H9 (cell line): ENCODE results near the gene SCN5A. TPM values are rescaled to one million over a fixed set of nuclear protein-coding genes. Genes with fewer than 3 reads are reported as not detected.

Experiments used
- DNase-seq: peaks from one replicate; pipeline ENCODE4 v3.0.0-alpha.2; 2017
- H2AFZ ChIP-seq: one replicate; pipeline ENCODE4 v1.6.1; 2013; ENCODE audit warnings: mild to moderate bottlenecking, low read length, control low read depth, moderate library complexity
- H2AK5ac ChIP-seq: 2 replicates; pipeline ENCODE4 v1.6.1; 2013; ENCODE audit warnings: low read length, control low read depth, mixed read lengths; ENCODE audit not compliant: insufficient read length
- H2BK120ac ChIP-seq: one replicate; pipeline ENCODE4 v1.6.1; 2013; ENCODE audit warnings: low read depth, mild to moderate bottlenecking, low read length, control low read depth, inconsistent platforms; ENCODE audit not compliant: poor library complexity, severe bottlenecking
- H2BK12ac ChIP-seq: 2 replicates; pipeline ENCODE4 v1.6.1; 2013; ENCODE audit warnings: low read length, control low read depth, mixed read lengths, low read depth; ENCODE audit not compliant: insufficient read length
- H2BK15ac ChIP-seq: 2 replicates; pipeline ENCODE4 v1.6.1; 2013; ENCODE audit warnings: low read depth, low read length, control low read depth
- H2BK20ac ChIP-seq: one replicate; pipeline ENCODE4 v1.6.1; 2013; ENCODE audit warnings: low read depth, mild to moderate bottlenecking, low read length, control low read depth, inconsistent platforms; ENCODE audit not compliant: poor library complexity, severe bottlenecking
- H2BK5ac ChIP-seq: 2 replicates; pipeline ENCODE4 v1.6.1; 2013; ENCODE audit warnings: low read length, control low read depth, mixed read lengths; ENCODE audit not compliant: insufficient read length
- H3K14ac ChIP-seq: 2 replicates; pipeline ENCODE4 v1.6.1; 2013; ENCODE audit warnings: low read length, control low read depth; ENCODE audit not compliant: insufficient read depth
- H3K18ac ChIP-seq: 2 replicates; pipeline ENCODE4 v1.6.1; 2013; ENCODE audit warnings: low read depth, mild to moderate bottlenecking, mixed read lengths, low read length, control low read depth; ENCODE audit not compliant: insufficient read length
- H3K23ac ChIP-seq: 2 replicates; pipeline ENCODE4 v1.6.1; 2013; ENCODE audit warnings: low read length, control low read depth, mixed read lengths, low read depth; ENCODE audit not compliant: insufficient read length
- H3K23me2 ChIP-seq: 2 replicates; pipeline ENCODE4 v1.6.1; 2013; ENCODE audit warnings: low read depth, mild to moderate bottlenecking, mixed read lengths, low read length, control low read depth; ENCODE audit not compliant: insufficient read length, poor library complexity, severe bottlenecking
- H3K27ac ChIP-seq: 2 replicates; pipeline ENCODE4 v1.5.1; 2013; ENCODE audit warnings: low read length, control low read depth, mixed read lengths, low read depth; ENCODE audit not compliant: insufficient read length
- H3K27me3 ChIP-seq: 2 replicates; pipeline ENCODE4 v1.6.1; 2013; ENCODE audit warnings: low read length, control low read depth, inconsistent platforms; ENCODE audit not compliant: insufficient read depth
- H3K4ac ChIP-seq: 2 replicates; pipeline ENCODE4 v1.6.1; 2013; ENCODE audit warnings: low read depth, mild to moderate bottlenecking, control low read depth, inconsistent platforms, low read length, moderate library complexity
- H3K4me1 ChIP-seq: 2 replicates; pipeline ENCODE4 v1.6.1; 2013; ENCODE audit warnings: low read length, control low read depth, inconsistent platforms; ENCODE audit not compliant: insufficient read depth
- H3K4me2 ChIP-seq: 2 replicates; pipeline ENCODE4 v1.6.1; 2013; ENCODE audit warnings: low read length, control low read depth, mixed read lengths; ENCODE audit not compliant: insufficient read length, insufficient read depth
- H3K56ac ChIP-seq: 2 replicates; pipeline ENCODE4 v1.6.1; 2013; ENCODE audit warnings: low read depth, mild to moderate bottlenecking, mixed read lengths, low read length, control low read depth; ENCODE audit not compliant: insufficient read length
- H3K79me1 ChIP-seq: 2 replicates; pipeline ENCODE4 v1.6.1; 2013; ENCODE audit warnings: low read depth, mild to moderate bottlenecking, moderate library complexity, low read length, control low read depth, inconsistent platforms; ENCODE audit not compliant: insufficient read depth, poor library complexity, severe bottlenecking
- H3K79me2 ChIP-seq: 2 replicates; pipeline ENCODE4 v1.6.1; 2013; ENCODE audit warnings: low read length, control low read depth, inconsistent platforms; ENCODE audit not compliant: insufficient read depth
- H3K9ac ChIP-seq: 2 replicates; pipeline ENCODE4 v1.6.1; 2013; ENCODE audit warnings: low read length, control low read depth, mixed read lengths; ENCODE audit not compliant: insufficient read length; ENCODE audit errors: extremely low read depth
- H3K9me3 ChIP-seq: one replicate; pipeline ENCODE4 v1.6.1; 2013; ENCODE audit warnings: low read depth, low read length, inconsistent platforms; ENCODE audit not compliant: control insufficient read depth
- H3T11ph ChIP-seq: one replicate; pipeline ENCODE4 v1.6.1; 2013; ENCODE audit warnings: mild to moderate bottlenecking, low read length, control low read depth, inconsistent platforms
- H4K20me1 ChIP-seq: one replicate; pipeline ENCODE4 v1.6.1; 2013; ENCODE audit not compliant: control insufficient read depth, insufficient read length, insufficient read depth
- H4K5ac ChIP-seq: 2 replicates; pipeline ENCODE4 v1.6.1; 2013; ENCODE audit warnings: low read depth, mild to moderate bottlenecking, mixed read lengths, low read length, control low read depth; ENCODE audit not compliant: insufficient read length
- H4K8ac ChIP-seq: replicated peaks from 2 replicates; pipeline ENCODE4 v1.6.1; 2013; ENCODE audit warnings: low read length, control low read depth, mixed read lengths, low read depth; ENCODE audit not compliant: insufficient read length
- H4K91ac ChIP-seq: 2 replicates; pipeline ENCODE4 v1.6.1; 2013; ENCODE audit warnings: low read depth, mild to moderate bottlenecking, moderate library complexity, mixed read lengths, low read length, control low read depth; ENCODE audit not compliant: insufficient read length
- H3K27ac Mint-ChIP-seq, 3 experiments: 2 replicates in 2 of 3; 3 replicates in 1 of 3; pipeline ENCODE4 v1.8.0; 2020 to 2021; ENCODE audit warnings: mixed read lengths in 3 of 3, mild to moderate bottlenecking in 1 of 3, moderate library complexity in 1 of 3
- H3K27me3 Mint-ChIP-seq: 2 replicates; pipeline ENCODE4 v1.8.0; 2021; ENCODE audit warnings: low read depth, mild to moderate bottlenecking, moderate library complexity, mixed read lengths
- H3K36me3 Mint-ChIP-seq, 3 experiments: 2 replicates in 2 of 3; 3 replicates in 1 of 3; pipeline ENCODE4 v1.8.0; 2020 to 2021; ENCODE audit warnings: low read depth in 3 of 3, mixed read lengths in 3 of 3; ENCODE audit not compliant: insufficient read depth in 1 of 3
- H3K4me1 Mint-ChIP-seq, 2 experiments: 2 replicates each; pipeline ENCODE4 v1.8.0; 2020; ENCODE audit warnings: mixed read lengths in 2 of 2
- H3K4me3 Mint-ChIP-seq, 2 experiments: 2 replicates in 1 of 2; 3 replicates in 1 of 2; pipeline ENCODE4 v1.8.0; 2020 to 2021; ENCODE audit warnings: mild to moderate bottlenecking in 2 of 2, mixed read lengths in 2 of 2, moderate library complexity in 1 of 2
- H3K9me3 Mint-ChIP-seq, 2 experiments: 2 replicates in 1 of 2; 3 replicates in 1 of 2; pipeline ENCODE4 v1.8.0; 2020; ENCODE audit warnings: mild to moderate bottlenecking in 2 of 2, mixed read lengths in 2 of 2, moderate library complexity in 1 of 2
- CTCF ChIP-seq: fragments of 200-600 bp; sonication (generic); conservative IDR thresholded peaks from 3 replicates; pipeline ENCODE4 v1.8.0; 2021; ENCODE audit warnings: antibody characterized with exemption, mild to moderate bottlenecking
- WGBS: extraction: QIAGEN DNeasy Blood & Tissue Kit; methylation state at CpG from one replicate; pipeline ENCODE4 v1.1.7; 2013; ENCODE audit warnings: missing lambda C conversion rate, low lambda C conversion rate, mixed read lengths; ENCODE audit not compliant: insufficient read length; ENCODE audit errors: extremely low coverage; 5-methylcytosine and 5-hydroxymethylcytosine counted together
- total RNA-seq: library from RNA; stranded (reverse); gene quantifications from 2 replicates; pipeline ENCODE4 v1.2.1, GENCODE V29; 2021

Gene SCN5A
- total RNA-seq, 1 experiment from 2014 or later: 6.5 TPM

DNA sequence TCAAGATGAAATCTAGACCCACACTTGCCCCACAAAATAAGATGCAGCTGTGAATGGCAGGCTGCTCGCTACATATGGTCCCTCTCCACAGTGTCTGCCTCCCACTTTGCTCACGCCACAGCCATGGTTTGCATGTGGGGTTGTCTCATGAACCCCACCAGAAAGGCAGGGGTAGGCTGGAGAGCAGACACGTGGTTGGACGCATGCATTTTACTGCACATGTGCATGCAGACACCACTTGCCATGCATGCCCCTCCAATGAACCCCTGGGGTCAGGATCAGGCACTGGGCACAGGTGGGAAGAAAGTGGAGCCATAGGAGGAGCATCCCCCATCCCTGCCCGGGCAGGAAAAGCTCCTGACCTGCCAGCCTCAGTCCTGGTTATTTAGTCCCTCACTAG is 20.7 kb downstream of the SCN5A start:
- no CpG with 5 or more reads among the region's 5 CpGs for WGBS

More for the DNA sequence above, 20.7 kb downstream of the SCN5A start:
- H4K5ac ChIP-seq: no peak overlapping the region
- Mint-ChIP-seq H3K9me3 (no peaks in the 10 kb centered on the region), H3K36me3 (peaks cover 0 to 15% (median 0%) of the 10 kb centered on the region in 3 experiments; a peak in 4 of 7 replicates), H3K4me1 (peaks cover 12 to 19% of the 10 kb centered on the region in 2 experiments), H3K27me3 (peaks cover 2% of the 10 kb centered on the region; the same call in 1 of the 2 replicates), H3K4me3 (no peak overlapping the region), H3K27ac (no peak overlapping the region)
- no peak overlapping the region for H3K27ac ChIP-seq
- no peak overlapping the region for H3K4ac ChIP-seq
- no peaks in the 10 kb centered on the region for H3K23me2 ChIP-seq
- no peaks in the 10 kb centered on the region for H3K27me3 ChIP-seq
- no peak overlapping the region for H2BK20ac ChIP-seq
- H3K79me1 ChIP-seq: no peaks in the 10 kb centered on the region
- H3K23ac ChIP-seq: no peak overlapping the region
- no peaks in the 10 kb centered on the region for H4K20me1 ChIP-seq
- no peak overlapping the region for H3K14ac ChIP-seq
- H4K8ac ChIP-seq: no peak overlapping the region
- no peak overlapping the region for H2BK12ac ChIP-seq
- no peak overlapping the region for H4K91ac ChIP-seq
- no peak overlapping the region for H2BK15ac ChIP-seq
- no peak for TF ChIP-seq CTCF
- H2BK120ac ChIP-seq: no peak overlapping the region
- no peak overlapping the region for H2AK5ac ChIP-seq
- no peak overlapping the region for H3K18ac ChIP-seq
- H2AFZ ChIP-seq: no peak overlapping the region
- H3K9me3 ChIP-seq: no peaks in the 10 kb centered on the region
- H2BK5ac ChIP-seq: no peak overlapping the region
- H3T11ph ChIP-seq: no peak overlapping the region
- DNase-seq: no peak
- H3K79me2 ChIP-seq: no peaks in the 10 kb centered on the region
- no peak overlapping the region for H3K9ac ChIP-seq
- no peak overlapping the region for H3K4me2 ChIP-seq
- H3K56ac ChIP-seq: no peak overlapping the region
- H3K4me1 ChIP-seq: peaks cover 6% of the 10 kb centered on the region; the same call in 1 of the 2 replicates
